GM12878 (cell line): ENCODE results near the gene FAHD1. TPM values are rescaled to one million over a fixed set of nuclear protein-coding genes. Genes with fewer than 3 reads are reported as not detected.

Experiments used
- ATAC-seq: fragments of 200-7000 bp; cut with Tn5 transposase; 3 replicates; pipeline ENCODE4 v1.9.1; 2020; ENCODE audit warnings: mild to moderate bottlenecking, moderate library complexity
- BruUV-seq: library from RNA; stranded (reverse); fragments of 400-500 nt; replicated peaks from 2 replicates; lab custom pipeline; 2021; lab: Mats Ljungman, UMichigan
- CTCF ChIA-PET: fragments of 300-600 bp; sonication (Branson Sonifier 250); formaldehyde crosslinking; extraction: SDS; loops from one replicate; lab custom pipeline; 2021; ENCODE audit warnings: inconsistent platforms; lab: Yijun Ruan, JAX
- POLR2A ChIA-PET: fragments of 350-600 bp; formaldehyde crosslinking; extraction: SDS; loops from one replicate; lab custom pipeline; 2021; ENCODE audit warnings: inconsistent platforms; lab: Charles Lee
- RAD21 ChIA-PET: fragments of 300-600 bp; sonication (Branson Sonifier 250); formaldehyde crosslinking; loops from one replicate; lab custom pipeline; 2023; ENCODE audit warnings: antibody characterized with exemption; ENCODE audit not compliant: unreplicated experiment; lab: Charles Lee
- SMC1A ChIA-PET: fragments of 300-600 bp; sonication (Branson Sonifier 250); formaldehyde crosslinking; loops from one replicate; lab custom pipeline; 2023; ENCODE audit not compliant: unreplicated experiment, uncharacterized antibody; lab: Charles Lee
- DNase-seq: peaks from one replicate; pipeline ENCODE4 v3.0.0-alpha.2; 2011; ENCODE audit warnings: low read depth, low spot score
- FAIRE-seq: peaks from 3 replicates; lab custom pipeline; 2011; peaks lifted over from hg19 to GRCh38; lab: Jason Lieb, UNC
- H2AFZ ChIP-seq: 2 replicates; pipeline ENCODE4 v1.6.0; 2011; ENCODE audit warnings: low read depth, low read length, control low read depth; ENCODE audit not compliant: control insufficient read depth
- H3K27ac ChIP-seq: 2 replicates; pipeline ENCODE4 v1.5.1; 2011; ENCODE audit warnings: control low read depth; ENCODE audit not compliant: control insufficient read depth, insufficient read depth
- H3K27me3 ChIP-seq, 2 experiments: replicated peaks in 1 of 2; 2 replicates each; pipeline versions ENCODE4 v1.6.0 to v1.6.1; 2011; ENCODE audit warnings: low read length in 1 of 2; ENCODE audit not compliant: control insufficient read depth in 2 of 2, insufficient read depth in 2 of 2
- H3K36me3 ChIP-seq, 2 experiments: 2 replicates each; pipeline ENCODE4 v1.5.1; 2011; ENCODE audit warnings: low read length in 1 of 2; ENCODE audit not compliant: control insufficient read depth in 2 of 2, insufficient read depth in 2 of 2
- H3K4me1 ChIP-seq: 2 replicates; pipeline ENCODE4 v1.6.1; 2011; ENCODE audit warnings: mild to moderate bottlenecking, low read length, moderate library complexity, mixed read lengths; ENCODE audit not compliant: control insufficient read depth, insufficient read depth
- H3K4me2 ChIP-seq: 2 replicates; pipeline ENCODE4 v1.6.0; 2011; ENCODE audit warnings: control low read depth; ENCODE audit not compliant: control insufficient read depth, insufficient read depth
- H3K4me3 ChIP-seq: fragments of 200-600 bp; sonication (generic); 2 replicates; pipeline ENCODE4 v1.5.1; 2016
- H3K79me2 ChIP-seq: 2 replicates; pipeline ENCODE4 v1.6.0; 2011; ENCODE audit warnings: low read length; ENCODE audit not compliant: control insufficient read depth, insufficient read depth
- H3K9ac ChIP-seq: 2 replicates; pipeline ENCODE4 v1.8.0; 2011; ENCODE audit warnings: low read length, control low read depth, mixed read lengths; ENCODE audit not compliant: control insufficient read depth, insufficient read depth
- H3K9me3 ChIP-seq: replicated peaks from 3 replicates; pipeline ENCODE4 v1.5.1; 2011; ENCODE audit warnings: mild to moderate bottlenecking, low read length; ENCODE audit not compliant: control insufficient read depth, insufficient read depth
- H4K20me1 ChIP-seq: 2 replicates; pipeline ENCODE4 v1.6.0; 2011; ENCODE audit not compliant: control insufficient read depth, insufficient read depth
- BRCA1 ChIP-seq: IDR thresholded peaks from 2 replicates; pipeline ENCODE4 v1.6.1; 2011; ENCODE audit warnings: low read depth, low read length, improper control_type of control experiment
- CEBPZ ChIP-seq: fragments of 150-350 bp; IDR thresholded peaks from 2 replicates; pipeline ENCODE4 v1.6.1; 2016; ENCODE audit warnings: low read depth, low read length
- CHD2 ChIP-seq: IDR thresholded peaks from 2 replicates; pipeline ENCODE4 v1.6.1; 2011; ENCODE audit warnings: low read depth, low read length, improper control_type of control experiment, borderline replicate concordance
- CHD4 ChIP-seq: fragments of 200-600 bp; sonication (generic); IDR thresholded peaks from 2 replicates; pipeline ENCODE4 v1.6.1; 2016; ENCODE audit warnings: mild to moderate bottlenecking
- EP300 ChIP-seq, 2 experiments: fragments of 150-350 bp in 1 of 2; IDR thresholded peaks; 2 replicates each; pipeline ENCODE4 v1.6.1; 2011 to 2012; ENCODE audit warnings: low read depth in 2 of 2, low read length in 2 of 2, borderline replicate concordance in 1 of 2, improper control_type of control experiment in 1 of 2, inconsistent platforms in 1 of 2; ENCODE audit not compliant: control insufficient read depth in 1 of 2
- EZH2 ChIP-seq: IDR thresholded peaks from 2 replicates; pipeline ENCODE4 v1.6.1; 2012; ENCODE audit warnings: low read depth, mild to moderate bottlenecking, control low read depth, inconsistent platforms, low read length, borderline replicate concordance; ENCODE audit not compliant: control insufficient read depth
- MTA3 ChIP-seq: IDR thresholded peaks from 2 replicates; pipeline ENCODE4 v1.6.1; 2012; ENCODE audit warnings: low read length, inconsistent platforms, borderline replicate concordance
- NFXL1 ChIP-seq: fragments of 450-650 bp; IDR thresholded peaks from 2 replicates; pipeline ENCODE4 v1.6.1; 2017; ENCODE audit warnings: antibody characterized with exemption, mild to moderate bottlenecking, borderline replicate concordance
- NR2C1 ChIP-seq: fragments of 450-650 bp; IDR thresholded peaks from 2 replicates; pipeline ENCODE4 v1.6.1; 2017; ENCODE audit warnings: antibody characterized with exemption, mild to moderate bottlenecking, moderate library complexity
- POLR2AphosphoS2 ChIP-seq: IDR thresholded peaks from 2 replicates; pipeline ENCODE4 v1.6.1; 2011; ENCODE audit warnings: low read depth, mild to moderate bottlenecking, low read length, improper control_type of control experiment, moderate library complexity
- RB1 ChIP-seq: fragments of 450-650 bp; formaldehyde crosslinking; IDR thresholded peaks from 2 replicates; pipeline ENCODE4 v1.6.1; 2017; ENCODE audit warnings: mild to moderate bottlenecking, borderline replicate concordance
- SRF ChIP-seq, 2 experiments: IDR thresholded peaks; 2 replicates each; pipeline ENCODE4 v1.6.1; 2011; ENCODE audit warnings: low read depth in 2 of 2, low read length in 2 of 2, mild to moderate bottlenecking in 1 of 2, moderate library complexity in 1 of 2
- TCF12 ChIP-seq: IDR thresholded peaks from 2 replicates; pipeline ENCODE4 v1.6.1; 2011; ENCODE audit warnings: low read depth, mild to moderate bottlenecking, low read length
- WRNIP1 ChIP-seq: IDR thresholded peaks from 2 replicates; pipeline ENCODE4 v1.6.1; 2011; ENCODE audit warnings: low read depth, low read length, improper control_type of control experiment, borderline replicate concordance
- WGBS: methylation state at CpG from one replicate; pipeline ENCODE4 v1.1.6; 2016; ENCODE audit warnings: low lambda C conversion rate; ENCODE audit not compliant: insufficient replicate concordance, insufficient coverage; ENCODE audit errors: missing lambda C conversion rate; 5-methylcytosine and 5-hydroxymethylcytosine counted together
- in situ Hi-C: fragments of 300-500 bp; cut with MboI; formaldehyde crosslinking; loops from 9 replicates; pipeline ENCODE4 v1.14.3; 2018; ENCODE audit warnings: mixed read lengths
- intact Hi-C: fragments of 100-400 bp; cut with micrococcal nuclease; formaldehyde crosslinking; loops from one replicate; pipeline ENCODE4 v1.14.2; 2022; ENCODE audit not compliant: unreplicated experiment
- polyA plus RNA-seq, 11 experiments: library from polyadenylated mRNA; depleted of rRNA in 4 of 11; unstranded in 6 of 11; stranded (reverse) in 5 of 11; fragments of >200 nt; fragmentation: Nextera tagmentation in 4 of 11; fragmentation: Illumina TruSeq in 1 of 11; extraction: Ambion mirVana in 4 of 11; extraction: Trizol in 1 of 11; gene quantifications; 1 replicate in 1 of 11; 2 replicates in 10 of 11; pipeline versions ENCODE4 v1.2.1 to v1.2.3, GENCODE V29; 2011 to 2016; ENCODE audit warnings: inconsistent platforms in 2 of 11, missing spikeins in 2 of 11, low read depth in 1 of 11
- total RNA-seq, 4 experiments: library from RNA; depleted of rRNA in 3 of 4; stranded (reverse); fragments of >200 nt in 3 of 4; fragmentation: Illumina TruSeq in 1 of 4; extraction: Trizol in 1 of 4; gene quantifications; 2 replicates each; pipeline versions ENCODE4 v1.2.1 to v1.2.3, GENCODE V29; 2013 to 2021

Gene FAHD1
- total and polyA plus RNA-seq, 10 of the 15 experiments (the other 5 are each of a cell fraction or from before 2014, with no cell fraction given) = 4.3 to 43.0 (median 18.8) TPM

- BruUV-seq = no TSS peak
- SMC1A ChIA-PET = interaction anchor here (1.0 to 1.8 kb wide), 2 partner anchors 13 to 67 kb away, joined by 3 to 4 read pairs; no protein-coding TSS in a partner anchor
- Histone ChIP-seq H3K4me2 (no peak overlapping the region), H3K36me3 (no peaks in the 10 kb centered on the region), H3K4me3 (no peak overlapping the region), H3K27me3 (no peaks in the 10 kb centered on the region), H3K27ac (no peak overlapping the region), H3K9me3 (no peaks in the 10 kb centered on the region), H4K20me1 (no peaks in the 10 kb centered on the region), H3K79me2 (no peaks in the 10 kb centered on the region), H2AFZ (no peak overlapping the region), H3K9ac (no peak overlapping the region), H3K4me1 (peaks cover 12% of the 10 kb centered on the region)
- DNase-seq (no peak), ATAC-seq (no peak), FAIRE-seq (no peak)
- CTCF ChIA-PET = interaction anchor here (2.4 kb wide), 1 partner anchor 15 kb away, joined by 8 read pairs; no protein-coding TSS in a partner anchor
- WGBS = 47% methylated on average over 6 of the region's 6 CpGs
- in situ Hi-C loops (no loop called here), intact Hi-C loops (no loop called here)
- POLR2A ChIA-PET = interaction anchor here (0.6 kb wide), 1 partner anchor 1532 kb away, joined by 6 read pairs; no protein-coding TSS in a partner anchor
- RAD21 ChIA-PET = no interaction called here
- TF ChIP-seq EP300 (IDR thresholded peaks at IDR 0.05; ENCODE audit: borderline replicate concordance in 1 of 2, control insufficient read depth in 1 of 2, low read depth in 2 of 2, low read length in 2 of 2) = no peak
- TF ChIP-seq EZH2 = no peak
- TF ChIP-seq WRNIP1 = no peak
- TF ChIP-seq CHD2 = no peak
- no peak for TF ChIP-seq CHD4
- no peak for TF ChIP-seq BRCA1
- no peak for TF ChIP-seq CEBPZ
- TF ChIP-seq NR2C1 = no peak
- no peak for TF ChIP-seq SRF (IDR thresholded peaks at IDR 0.05; ENCODE audit: low read depth in 2 of 2, low read length in 2 of 2)
- TF ChIP-seq RB1 = no peak
- TF ChIP-seq POLR2AphosphoS2 = no peak
- no peak for TF ChIP-seq MTA3
- TF ChIP-seq TCF12 = no peak
- no peak for TF ChIP-seq NFXL1
- TF ChIP-seq, all 136 proteins: peak for 0
Measured at GRCh38 chr16:1877089-1877488, 50.1 kb downstream of the FAHD1 start.
